Measurements from ENCODE around the gene PLXDC2.

The PLXDC2 gene

GRCh38 chr10:19917751-19918478, 101.7 kb downstream of the PLXDC2 start:
- Histone ChIP-seq H3K36me3 (ENCODE audit: control insufficient read depth in 4 of 4, insufficient read depth in 4 of 4, low read length in 3 of 4) (no peaks in the 10 kb centered on the region), H3K27me3 (replicated peaks in 2 of 5; ENCODE audit: control insufficient read depth in 4 of 5, insufficient read depth in 5 of 5, low read length in 4 of 5) (no peaks in the 10 kb centered on the region), H3K4me1 (ENCODE audit: control extremely low read depth in 1 of 4, control insufficient read depth in 4 of 4, insufficient read depth in 4 of 4, low read length in 3 of 4) (no peaks in the 10 kb centered on the region), H3K9me3 (ENCODE audit: control extremely low read depth in 1 of 5, control insufficient read depth in 4 of 5, insufficient read depth in 2 of 5, low read depth in 1 of 5, low read length in 4 of 5) (peaks cover 0 to 8% (median 0%) of the 10 kb centered on the region in 5 experiments), H3K27ac (ENCODE audit: insufficient read depth in 1 of 2, low read depth in 1 of 2, low read length in 2 of 2, poor library complexity in 1 of 2, severe bottlenecking in 2 of 2) (no peak overlapping the region), H3K4me3 (ENCODE audit: control insufficient read depth in 1 of 7, extremely low read depth in 1 of 7, insufficient read depth in 4 of 7, low read depth in 2 of 7, low read length in 6 of 7) (no peak overlapping the region)
- no peak for DNase-seq
- ChIA-PET CTCF (no interaction called here), POLR2A (no interaction called here)
- 100% methylated on average over 3 of the region's 3 CpGs for WGBS (ENCODE audit: insufficient coverage)

- WGBS (ENCODE audit: insufficient coverage) = 100% methylated on average over 2 of the region's 4 CpGs
- H3K27me3 ChIP-seq (replicated peaks in 2 of 5; ENCODE audit: control insufficient read depth in 4 of 5, insufficient read depth in 5 of 5, low read length in 4 of 5) = no peaks in the 10 kb centered on the region
- H3K27ac ChIP-seq (ENCODE audit: insufficient read depth in 1 of 2, low read depth in 1 of 2, low read length in 2 of 2, poor library complexity in 1 of 2, severe bottlenecking in 2 of 2) = no peak overlapping the region
- H3K9me3 ChIP-seq (ENCODE audit: control extremely low read depth in 1 of 5, control insufficient read depth in 4 of 5, insufficient read depth in 2 of 5, low read depth in 1 of 5, low read length in 4 of 5) = peaks cover 0 to 6% (median 0%) of the 10 kb centered on the region in 5 experiments
- DNase-seq = no peak
- no peak overlapping the region for H3K4me3 ChIP-seq (ENCODE audit: control insufficient read depth in 1 of 7, extremely low read depth in 1 of 7, insufficient read depth in 4 of 7, low read depth in 2 of 7, low read length in 6 of 7)
- ChIA-PET POLR2A (no interaction called here), CTCF (no interaction called here)
- no peaks in the 10 kb centered on the region for H3K4me1 ChIP-seq (ENCODE audit: control extremely low read depth in 1 of 4, control insufficient read depth in 4 of 4, insufficient read depth in 4 of 4, low read length in 3 of 4)
- no peaks in the 10 kb centered on the region for H3K36me3 ChIP-seq (ENCODE audit: control insufficient read depth in 4 of 4, insufficient read depth in 4 of 4, low read length in 3 of 4)
These were observed 102.6 kb downstream of the PLXDC2 start for GRCh38 chr10:19918794-19919193.

- DNase-seq = no peak
- H3K27ac ChIP-seq (ENCODE audit: insufficient read depth in 1 of 2, low read depth in 1 of 2, low read length in 2 of 2, poor library complexity in 1 of 2, severe bottlenecking in 2 of 2) = no peak overlapping the region
- ChIA-PET POLR2A (no interaction called here), CTCF (no interaction called here)
- no CpG with 5 or more reads among the region's 2 CpGs for WGBS (ENCODE audit: insufficient coverage)
- H3K4me3 ChIP-seq (ENCODE audit: control insufficient read depth in 1 of 7, extremely low read depth in 1 of 7, insufficient read depth in 4 of 7, low read depth in 2 of 7, low read length in 6 of 7) = no peak overlapping the region
- no peaks in the 10 kb centered on the region for H3K27me3 ChIP-seq (replicated peaks in 2 of 5; ENCODE audit: control insufficient read depth in 4 of 5, insufficient read depth in 5 of 5, low read length in 4 of 5)
- no peaks in the 10 kb centered on the region for H3K36me3 ChIP-seq (ENCODE audit: control insufficient read depth in 4 of 4, insufficient read depth in 4 of 4, low read length in 3 of 4)
- H3K9me3 ChIP-seq (ENCODE audit: control extremely low read depth in 1 of 5, control insufficient read depth in 4 of 5, insufficient read depth in 2 of 5, low read depth in 1 of 5, low read length in 4 of 5) = peaks cover 0 to 2% (median 0%) of the 10 kb centered on the region in 5 experiments
- H3K4me1 ChIP-seq (ENCODE audit: control extremely low read depth in 1 of 4, control insufficient read depth in 4 of 4, insufficient read depth in 4 of 4, low read length in 3 of 4) = no peaks in the 10 kb centered on the region
These were observed 103.4 kb downstream of the PLXDC2 start for GRCh38 chr10:19919671-19920070.

GRCh38 chr10:19920075-19920726, 104.0 kb downstream of the PLXDC2 start:
- CTCF ChIA-PET = no interaction called here
- WGBS (ENCODE audit: insufficient coverage) = no CpG with 5 or more reads among the region's 4 CpGs
- no peaks in the 10 kb centered on the region for H3K9me3 ChIP-seq (ENCODE audit: control extremely low read depth in 1 of 5, control insufficient read depth in 4 of 5, insufficient read depth in 2 of 5, low read depth in 1 of 5, low read length in 4 of 5)
- H3K36me3 ChIP-seq (ENCODE audit: control insufficient read depth in 4 of 4, insufficient read depth in 4 of 4, low read length in 3 of 4) = no peaks in the 10 kb centered on the region
- H3K27ac ChIP-seq (ENCODE audit: insufficient read depth in 1 of 2, low read depth in 1 of 2, low read length in 2 of 2, poor library complexity in 1 of 2, severe bottlenecking in 2 of 2) = no peak overlapping the region
- H3K4me1 ChIP-seq (ENCODE audit: control extremely low read depth in 1 of 4, control insufficient read depth in 4 of 4, insufficient read depth in 4 of 4, low read length in 3 of 4) = no peaks in the 10 kb centered on the region
- DNase-seq = no peak
- no peak overlapping the region for H3K4me3 ChIP-seq (ENCODE audit: control insufficient read depth in 1 of 7, extremely low read depth in 1 of 7, insufficient read depth in 4 of 7, low read depth in 2 of 7, low read length in 6 of 7)
- H3K27me3 ChIP-seq (replicated peaks in 2 of 5; ENCODE audit: control insufficient read depth in 4 of 5, insufficient read depth in 5 of 5, low read length in 4 of 5) = no peaks in the 10 kb centered on the region
- POLR2A ChIA-PET = no interaction called here

- no peak overlapping the region for H3K27ac ChIP-seq (ENCODE audit: insufficient read depth in 1 of 2, low read depth in 1 of 2, low read length in 2 of 2, poor library complexity in 1 of 2, severe bottlenecking in 2 of 2)
- ChIA-PET CTCF (interaction anchor here (0.6 to 1.9 kb wide), 2 partner anchors 10 to 97 kb away, joined by 4 to 6 read pairs; no protein-coding TSS in a partner anchor), POLR2A (interaction anchor here (0.6 kb wide), 1 partner anchor 30 kb away, joined by 3 read pairs; no protein-coding TSS in a partner anchor)
- no peaks in the 10 kb centered on the region for H3K4me1 ChIP-seq (ENCODE audit: control extremely low read depth in 1 of 4, control insufficient read depth in 4 of 4, insufficient read depth in 4 of 4, low read length in 3 of 4)
- H3K9me3 ChIP-seq (ENCODE audit: control extremely low read depth in 1 of 5, control insufficient read depth in 4 of 5, insufficient read depth in 2 of 5, low read depth in 1 of 5, low read length in 4 of 5) = no peaks in the 10 kb centered on the region
- no peaks in the 10 kb centered on the region for H3K36me3 ChIP-seq (ENCODE audit: control insufficient read depth in 4 of 4, insufficient read depth in 4 of 4, low read length in 3 of 4)
- no peaks in the 10 kb centered on the region for H3K27me3 ChIP-seq (replicated peaks in 2 of 5; ENCODE audit: control insufficient read depth in 4 of 5, insufficient read depth in 5 of 5, low read length in 4 of 5)
- no peak overlapping the region for H3K4me3 ChIP-seq (ENCODE audit: control insufficient read depth in 1 of 7, extremely low read depth in 1 of 7, insufficient read depth in 4 of 7, low read depth in 2 of 7, low read length in 6 of 7)
- 99% methylated on average over 11 of the region's 13 CpGs for WGBS (ENCODE audit: insufficient coverage)
- DNase-seq = no peak
These were observed 105.3 kb downstream of the PLXDC2 start for GRCh38 chr10:19921300-19922140.

GRCh38 chr10:19922236-19922963, 106.2 kb downstream of the PLXDC2 start:
- POLR2A ChIA-PET = interaction anchor here (0.6 kb wide), 1 partner anchor 43 kb away, joined by 4 read pairs; no protein-coding TSS in a partner anchor
- DNase-seq = no peak
- Histone ChIP-seq H3K4me1 (ENCODE audit: control extremely low read depth in 1 of 4, control insufficient read depth in 4 of 4, insufficient read depth in 4 of 4, low read length in 3 of 4) (no peaks in the 10 kb centered on the region), H3K27me3 (replicated peaks in 2 of 5; ENCODE audit: control insufficient read depth in 4 of 5, insufficient read depth in 5 of 5, low read length in 4 of 5) (no peaks in the 10 kb centered on the region), H3K4me3 (ENCODE audit: control insufficient read depth in 1 of 7, extremely low read depth in 1 of 7, insufficient read depth in 4 of 7, low read depth in 2 of 7, low read length in 6 of 7) (no peak overlapping the region), H3K9me3 (ENCODE audit: control extremely low read depth in 1 of 5, control insufficient read depth in 4 of 5, insufficient read depth in 2 of 5, low read depth in 1 of 5, low read length in 4 of 5) (no peaks in the 10 kb centered on the region), H3K36me3 (ENCODE audit: control insufficient read depth in 4 of 4, insufficient read depth in 4 of 4, low read length in 3 of 4) (no peaks in the 10 kb centered on the region), H3K27ac (ENCODE audit: insufficient read depth in 1 of 2, low read depth in 1 of 2, low read length in 2 of 2, poor library complexity in 1 of 2, severe bottlenecking in 2 of 2) (no peak overlapping the region)
- CTCF ChIA-PET = interaction anchor here (1.9 kb wide), 1 partner anchor 9 kb away, joined by 6 read pairs; no protein-coding TSS in a partner anchor
- WGBS (ENCODE audit: insufficient coverage) = 100% methylated on average over 2 of the region's 3 CpGs

Measured in common myeloid progenitor, CD34-positive (primary cell).